Vagina (tissue), 2 donors: ENCODE results near the gene TTI1.

Source experiments
- CTCF ChIP-seq, 3 experiments: fragments of 450-650 bp in 2 of 3; fragments of 200-600 bp in 1 of 3; sonication (generic) in 1 of 3; IDR thresholded peaks; one replicate each; pipeline ENCODE4 v1.5.1; 2017 to 2019; ENCODE audit warnings: antibody characterized with exemption in 3 of 3, mild to moderate bottlenecking in 2 of 3, moderate library complexity in 2 of 3
- POLR2A ChIP-seq, 2 donors: fragments of 450-650 bp; IDR thresholded peaks; one replicate each; pipeline ENCODE4 v1.6.1; 2017; ENCODE audit warnings: antibody characterized with exemption in 2 of 2, mild to moderate bottlenecking in 2 of 2, moderate library complexity in 2 of 2
- POLR2AphosphoS5 ChIP-seq, 2 donors: sonication (generic); formaldehyde crosslinking; IDR thresholded peaks; one replicate each; pipeline ENCODE4 v1.9.0; 2017; ENCODE audit warnings: antibody characterized with exemption in 2 of 2, mild to moderate bottlenecking in 2 of 2, low read depth in 1 of 2; ENCODE audit not compliant: insufficient read depth in 1 of 2

GRCh38 chr20:38017959-38018358 lies 15.3 kb downstream of the TTI1 start:
- TF ChIP-seq POLR2AphosphoS5 (IDR thresholded peaks at IDR 0.05; ENCODE audit: insufficient read depth in 1 of 2, low read depth in 1 of 2) = no peak
- no peak for TF ChIP-seq CTCF (IDR thresholded peaks at IDR 0.05)
- no peak for TF ChIP-seq POLR2A (IDR thresholded peaks at IDR 0.05)
